ENCODE results near the gene PALLD.

- TF ChIP-seq CTCF (IDR thresholded peaks at IDR 0.05; ENCODE audit: low read length): no peak
- TF ChIP-seq EZH2 (optimal IDR thresholded peaks at IDR 0.05; ENCODE audit: low read depth, low read length): no peak
- TF ChIP-seq EZH2phosphoT487 (IDR thresholded peaks at IDR 0.05; ENCODE audit: low read length): no peak
Observed at GRCh38 chr4:168553714-168554370, 57.0 kb downstream of the PALLD start.
